ENCODE measurements around the gene CYGB. TPM values are rescaled to one million over a fixed set of nuclear protein-coding genes. Genes with fewer than 3 reads are reported as not detected.

The CYGB gene
- total RNA-seq, 1 donor from 2014 or later = 0.46 TPM

GRCh38 chr17:76577876-76578275 is 40.4 kb upstream of the CYGB start:
- TF ChIP-seq, protein P1, sequence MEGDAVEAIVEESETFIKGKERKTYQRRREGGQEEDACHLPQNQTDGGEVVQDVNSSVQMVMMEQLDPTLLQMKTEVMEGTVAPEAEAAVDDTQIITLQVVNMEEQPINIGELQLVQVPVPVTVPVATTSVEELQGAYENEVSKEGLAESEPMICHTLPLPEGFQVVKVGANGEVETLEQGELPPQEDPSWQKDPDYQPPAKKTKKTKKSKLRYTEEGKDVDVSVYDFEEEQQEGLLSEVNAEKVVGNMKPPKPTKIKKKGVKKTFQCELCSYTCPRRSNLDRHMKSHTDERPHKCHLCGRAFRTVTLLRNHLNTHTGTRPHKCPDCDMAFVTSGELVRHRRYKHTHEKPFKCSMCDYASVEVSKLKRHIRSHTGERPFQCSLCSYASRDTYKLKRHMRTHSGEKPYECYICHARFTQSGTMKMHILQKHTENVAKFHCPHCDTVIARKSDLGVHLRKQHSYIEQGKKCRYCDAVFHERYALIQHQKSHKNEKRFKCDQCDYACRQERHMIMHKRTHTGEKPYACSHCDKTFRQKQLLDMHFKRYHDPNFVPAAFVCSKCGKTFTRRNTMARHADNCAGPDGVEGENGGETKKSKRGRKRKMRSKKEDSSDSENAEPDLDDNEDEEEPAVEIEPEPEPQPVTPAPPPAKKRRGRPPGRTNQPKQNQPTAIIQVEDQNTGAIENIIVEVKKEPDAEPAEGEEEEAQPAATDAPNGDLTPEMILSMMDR (IDR thresholded peaks at IDR 0.05; ENCODE audit: unreplicated experiment) = no peak
- Mint-ChIP-seq H3K27me3 (peaks cover 7% of the 10 kb centered on the region), H3K36me3 (ENCODE audit: insufficient read depth) (no peaks in the 10 kb centered on the region), H3K4me3 (ENCODE audit: low read depth) (no peak overlapping the region), H3K4me1 (ENCODE audit: low read depth) (no peaks in the 10 kb centered on the region), H3K9me3 (ENCODE audit: low read depth) (no peaks in the 10 kb centered on the region), H3K27ac (no peak overlapping the region)
- DNase-seq (ENCODE audit: low spot score, unreplicated experiment) = no peak

- Mint-ChIP-seq H3K36me3 (ENCODE audit: insufficient read depth) (no peaks in the 10 kb centered on the region), H3K27ac (no peak overlapping the region), H3K4me1 (ENCODE audit: low read depth) (no peaks in the 10 kb centered on the region), H3K27me3 (no peaks in the 10 kb centered on the region), H3K9me3 (ENCODE audit: low read depth) (no peaks in the 10 kb centered on the region), H3K4me3 (ENCODE audit: low read depth) (no peak overlapping the region)
- no peak for DNase-seq (ENCODE audit: low spot score, unreplicated experiment)
- TF ChIP-seq, protein P1 (IDR thresholded peaks at IDR 0.05; ENCODE audit: unreplicated experiment) = no peak
These were observed 38.7 kb upstream of the CYGB start for GRCh38 chr17:76576189-76576588.

DNA sequence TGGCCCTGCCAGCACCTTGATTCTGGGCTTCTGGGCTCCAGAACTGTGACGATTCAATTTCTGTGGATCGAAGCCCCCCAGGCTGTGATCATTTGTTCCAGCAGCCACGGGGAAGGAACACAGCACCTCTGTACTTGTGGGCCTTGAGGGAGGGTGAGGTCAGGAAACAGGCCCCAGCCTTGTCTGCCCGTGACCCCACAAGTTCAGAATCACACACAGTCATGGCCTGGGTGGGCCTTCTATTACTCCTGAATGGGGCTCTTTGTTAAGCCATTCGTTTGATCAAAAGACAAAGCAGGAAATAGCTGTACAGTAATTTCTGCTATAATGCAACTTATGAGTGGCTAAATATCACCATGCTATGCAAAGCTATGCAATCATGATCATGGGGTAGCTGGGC is 38.1 kb upstream of the CYGB start:
- no peak overlapping the region for H3K27ac Mint-ChIP-seq
- H3K27me3 Mint-ChIP-seq = no peaks in the 10 kb centered on the region
- H3K36me3 Mint-ChIP-seq (ENCODE audit: insufficient read depth) = no peaks in the 10 kb centered on the region

GRCh38 chr17:76574166-76574565 is 36.7 kb upstream of the CYGB start:
- no peaks in the 10 kb centered on the region for H3K36me3 Mint-ChIP-seq (ENCODE audit: insufficient read depth)

More for the DNA sequence above, 38.1 kb upstream of the CYGB start:
- no peak for DNase-seq (ENCODE audit: low spot score, unreplicated experiment)
- Mint-ChIP-seq H3K4me1 (ENCODE audit: low read depth) (no peaks in the 10 kb centered on the region), H3K9me3 (ENCODE audit: low read depth) (no peaks in the 10 kb centered on the region), H3K4me3 (ENCODE audit: low read depth) (no peak overlapping the region)
- TF ChIP-seq, protein P1 (IDR thresholded peaks at IDR 0.05; ENCODE audit: unreplicated experiment) = no peak

GRCh38 chr17:76573096-76573495 is 35.6 kb upstream of the CYGB start:
- no peak overlapping the region for H3K4me3 Mint-ChIP-seq (ENCODE audit: low read depth)
- H3K36me3 Mint-ChIP-seq (ENCODE audit: insufficient read depth) = no peaks in the 10 kb centered on the region
- H3K27me3 Mint-ChIP-seq = no peaks in the 10 kb centered on the region
- H3K9me3 Mint-ChIP-seq (ENCODE audit: low read depth) = no peaks in the 10 kb centered on the region
- DNase-seq (ENCODE audit: low spot score, unreplicated experiment) = no peak
- no peak overlapping the region for H3K27ac Mint-ChIP-seq
- TF ChIP-seq, protein P1 (IDR thresholded peaks at IDR 0.05; ENCODE audit: unreplicated experiment) = no peak
- peaks cover 8% of the 10 kb centered on the region for H3K4me1 Mint-ChIP-seq (ENCODE audit: low read depth)

More at GRCh38 chr17:76574166-76574565, 36.7 kb upstream of the CYGB start:
- Mint-ChIP-seq H3K9me3 (ENCODE audit: low read depth) (no peaks in the 10 kb centered on the region), H3K27ac (no peak overlapping the region), H3K27me3 (no peaks in the 10 kb centered on the region), H3K4me1 (ENCODE audit: low read depth) (peaks cover 5% of the 10 kb centered on the region), H3K4me3 (ENCODE audit: low read depth) (no peak overlapping the region)
- no peak for DNase-seq (ENCODE audit: low spot score, unreplicated experiment)
- TF ChIP-seq, protein P1 (IDR thresholded peaks at IDR 0.05; ENCODE audit: unreplicated experiment) = no peak

Data from progenitor cell of endocrine pancreas (in vitro differentiated cells).